ENCODE results near the gene P4HTM. TPM values are rescaled to one million over a fixed set of nuclear protein-coding genes. Genes with fewer than 3 reads are reported as not detected.

P4HTM gene
- total and polyA plus RNA-seq, 2 of the 8 experiments (the other 6 are each of a cell fraction or from before 2014, with no cell fraction given): 19.1 to 25.4 TPM

GRCh38 chr3:49018707-49019006 lies 28.6 kb downstream of the P4HTM start:
- CTCF ChIA-PET (ENCODE audit: partially characterized antibody): interaction anchor here (24.3 kb wide), 1 partner anchor 28 kb away, joined by 467 read pairs; the partner anchor contains the start of gene P4HTM
- peaks cover 19 to 20% of the 10 kb centered on the region in 2 experiments for H4K20me1 ChIP-seq (replicated peaks in 1 of 2; ENCODE audit: control insufficient read depth in 1 of 2, insufficient read depth in 2 of 2, low read length in 2 of 2)
- H3K4me2 ChIP-seq (ENCODE audit: insufficient read depth in 1 of 2, low read depth in 2 of 2, low read length in 2 of 2): peak overlapping the region; percentile 88 to 90
- peak overlapping the region; percentile 93; the same call in 1 of the 2 replicates for H4K8ac ChIP-seq (ENCODE audit: extremely low read depth, insufficient read depth, low read length)
- peaks cover 0 to 23% (median 13%) of the 10 kb centered on the region in 4 experiments; a peak in 6 of 7 replicates for H3K4me1 ChIP-seq (replicated peaks in 1 of 4; ENCODE audit: control insufficient read depth in 3 of 4, insufficient read depth in 4 of 4, low read length in 3 of 4)
- no peak overlapping the region for H2AFZ ChIP-seq (ENCODE audit: low read length)
- no peak overlapping the region for H3K56ac ChIP-seq (replicated peaks; ENCODE audit: insufficient read length, low read depth, low read length)
- no peak overlapping the region for H2BK20ac ChIP-seq (ENCODE audit: low read length)
- H3K9ac ChIP-seq (replicated peaks in 1 of 4; ENCODE audit: extremely low read depth in 1 of 4, low read depth in 3 of 4, low read length in 3 of 4): peak overlapping the region in 2 of 4 experiments; percentile 47 to 54; a peak in 3 of 7 replicates
- no peak overlapping the region for H3K23ac ChIP-seq (ENCODE audit: insufficient read length)
- peaks cover 11 to 33% (median 21%) of the 10 kb centered on the region in 4 experiments for H3K36me3 ChIP-seq (ENCODE audit: control insufficient read depth in 2 of 4, insufficient read depth in 4 of 4, low read length in 3 of 4)
- H3K14ac ChIP-seq (ENCODE audit: insufficient read length): no peak overlapping the region
- H3K79me2 ChIP-seq (ENCODE audit: control insufficient read depth in 1 of 2, insufficient read depth in 2 of 2, low read length in 2 of 2): peaks cover 0 to 19% of the 10 kb centered on the region in 2 experiments; a peak in 1 of 4 replicates
- peaks cover 32% of the 10 kb centered on the region for H3K23me2 ChIP-seq (ENCODE audit: low read depth, low read length)
- no peak overlapping the region for H3K18ac ChIP-seq (ENCODE audit: extremely low read depth, low read length)
- H2AK5ac ChIP-seq (ENCODE audit: low read depth, low read length): no peak overlapping the region
- H3K27me3 ChIP-seq (replicated peaks in 1 of 4; ENCODE audit: control insufficient read depth in 3 of 4, extremely low read depth in 1 of 4, insufficient read depth in 3 of 4, low read length in 3 of 4): no peaks in the 10 kb centered on the region
- POLR2A ChIA-PET (ENCODE audit: partially characterized antibody): interaction anchor here (1.0 to 38.8 kb wide), 5 partner anchors 6 to 87 kb away, joined by 3 to 1518 read pairs (median 141); partner anchors contain the start of genes DALRD3, IMPDH2, NDUFAF3 and P4HTM
- H3K27ac ChIP-seq (ENCODE audit: low read depth, low read length): no peak overlapping the region
- no peak overlapping the region for H2BK12ac ChIP-seq (ENCODE audit: low read depth, low read length)
- H2BK15ac ChIP-seq (ENCODE audit: low read length): no peak overlapping the region
- H3K4ac ChIP-seq (replicated peaks; ENCODE audit: insufficient read length, low read depth, low read length): no peak overlapping the region
- H3K4me3 ChIP-seq (ENCODE audit: extremely low read depth in 1 of 4, insufficient read depth in 2 of 4, low read depth in 3 of 4, low read length in 4 of 4): peak overlapping the region; percentile 44 to 77 (median 69)
- FAIRE-seq (no peak), DNase-seq (ENCODE audit: low read depth in 1 of 2, low spot score in 2 of 2) (no peak)
- no peak overlapping the region; the same call in 1 of the 2 replicates for H2BK5ac ChIP-seq (ENCODE audit: low read depth, low read length)
- peak overlapping the region; percentile 73 for H4K5ac ChIP-seq (ENCODE audit: insufficient read length, low read depth, low read length)
- 9% methylated on average over 16 of the region's 18 CpGs; no CpG with 5 or more reads in 1 of the 2 experiments for WGBS, 2 experiments (ENCODE audit: extremely low coverage in 1 of 2, insufficient coverage in 1 of 2, insufficient read length in 1 of 2, insufficient replicate concordance in 2 of 2, low coverage in 1 of 2, low lambda C conversion rate in 2 of 2, missing lambda C conversion rate in 1 of 2)
- H4K91ac ChIP-seq (replicated peaks; ENCODE audit: insufficient read length, low read length): no peak overlapping the region
- peaks cover 5% of the 10 kb centered on the region for H3K79me1 ChIP-seq (ENCODE audit: low read depth, low read length)
- H3K9me3 ChIP-seq (ENCODE audit: insufficient read depth in 2 of 2, low read depth in 1 of 2, low read length in 1 of 2): no peaks in the 10 kb centered on the region
- no peak overlapping the region for H2BK120ac ChIP-seq (replicated peaks; ENCODE audit: low read depth, low read length)
- no peak for TF ChIP-seq SIN3A (conservative IDR thresholded peaks at IDR 0.05 in 1 of 2, IDR thresholded peaks at IDR 0.05 in 1 of 2; ENCODE audit: low read depth in 1 of 2, low read length in 2 of 2)
- peak in 1 of 2 experiments; percentile 8; a peak in 1 of 4 replicates for TF ChIP-seq RAD21 (IDR thresholded peaks at IDR 0.05 in 1 of 2, conservative IDR thresholded peaks at IDR 0.05 in 1 of 2; ENCODE audit: low read depth in 2 of 2, low read length in 2 of 2)

Data from H1 (cell line).